IMR-90 (cell line): Measurements from ENCODE around the gene MAP3K8. TPM values are rescaled to one million over a fixed set of nuclear protein-coding genes. Genes with fewer than 3 reads are reported as not detected.

Experiments
- ATAC-seq: fragments of 200-7000 bp; cut with Tn5 transposase; 2 replicates; pipeline ENCODE4 v1.9.1; 2020; ENCODE audit warnings: low read depth, mild to moderate bottlenecking, moderate library complexity
- BruUV-seq: library from RNA; stranded (reverse); fragments of 400-500 nt; replicated peaks from 2 replicates; lab custom pipeline; 2021; lab: Mats Ljungman, UMichigan
- CTCF ChIA-PET: fragments of 300-600 bp; formaldehyde crosslinking; extraction: SDS; loops from one replicate; lab custom pipeline; 2021; ENCODE audit warnings: antibody characterized with exemption; lab: Yijun Ruan, JAX
- POLR2A ChIA-PET: fragments of 300-600 bp; sonication (Branson Sonifier 250); formaldehyde crosslinking; loops from one replicate; lab custom pipeline; 2022; ENCODE audit warnings: antibody characterized with exemption; ENCODE audit not compliant: unreplicated experiment; lab: Charles Lee
- DNase-seq: peaks from one replicate; pipeline ENCODE4 v3.0.0; 2013
- H2AFZ ChIP-seq: replicated peaks from 2 replicates; pipeline ENCODE3; 2013; ENCODE audit warnings: low read length, mild to moderate bottlenecking; ENCODE audit not compliant: poor library complexity
- H2AK5ac ChIP-seq: 2 replicates; pipeline ENCODE4 v1.6.1; 2013; ENCODE audit warnings: low read depth, low read length, inconsistent platforms
- H2AK9ac ChIP-seq: replicated peaks from 2 replicates; pipeline ENCODE3; 2013; ENCODE audit warnings: mild to moderate bottlenecking, low read depth, low read length, moderate library complexity; ENCODE audit not compliant: poor library complexity
- H2BK120ac ChIP-seq: 2 replicates; pipeline ENCODE4 v1.6.1; 2013; ENCODE audit warnings: low read depth, low read length, inconsistent platforms
- H2BK15ac ChIP-seq: 3 replicates; pipeline ENCODE4 v1.6.1; 2013; ENCODE audit warnings: low read depth, low read length, inconsistent platforms
- H2BK20ac ChIP-seq: 2 replicates; pipeline ENCODE4 v1.6.1; 2013; ENCODE audit warnings: low read depth, mild to moderate bottlenecking, inconsistent platforms, low read length, moderate library complexity
- H2BK5ac ChIP-seq: 2 replicates; pipeline ENCODE4 v1.6.1; 2013; ENCODE audit warnings: mild to moderate bottlenecking, low read depth, low read length, inconsistent platforms; ENCODE audit not compliant: poor library complexity, severe bottlenecking
- H3K14ac ChIP-seq: replicated peaks from 2 replicates; pipeline ENCODE4 v1.6.1; 2013; ENCODE audit warnings: low read depth, low read length, inconsistent platforms
- H3K18ac ChIP-seq: 2 replicates; pipeline ENCODE4 v1.6.1; 2013; ENCODE audit warnings: low read depth, low read length, control low read depth
- H3K23ac ChIP-seq: 2 replicates; pipeline ENCODE4 v1.6.1; 2013; ENCODE audit warnings: low read depth, low read length, inconsistent platforms
- H3K27ac ChIP-seq: 2 replicates; pipeline ENCODE4 v1.5.1; 2013; ENCODE audit warnings: mild to moderate bottlenecking, control low read depth, low read length; ENCODE audit not compliant: insufficient read depth
- H3K27me3 ChIP-seq: 2 replicates; pipeline ENCODE4 v1.6.1; 2013; ENCODE audit warnings: low read length; ENCODE audit not compliant: control insufficient read depth, insufficient read depth
- H3K36me3 ChIP-seq: 2 replicates; pipeline ENCODE4 v1.6.1; 2013; ENCODE audit warnings: low read length, mixed read lengths; ENCODE audit not compliant: control insufficient read depth, insufficient read depth
- H3K4ac ChIP-seq: 2 replicates; pipeline ENCODE4 v1.6.1; 2013; ENCODE audit warnings: low read depth, low read length, inconsistent platforms
- H3K4me1 ChIP-seq: 2 replicates; pipeline ENCODE4 v1.6.1; 2013; ENCODE audit warnings: low read length, mixed read lengths; ENCODE audit not compliant: control insufficient read depth, insufficient read depth
- H3K4me2 ChIP-seq: 2 replicates; pipeline ENCODE4 v1.6.1; 2013; ENCODE audit warnings: low read depth, mild to moderate bottlenecking, control low read depth, low read length, moderate library complexity
- H3K4me3 ChIP-seq: 2 replicates; pipeline ENCODE4 v1.5.1; 2013; ENCODE audit warnings: low read depth, mild to moderate bottlenecking, control low read depth, low read length, moderate library complexity; ENCODE audit not compliant: insufficient read depth
- H3K56ac ChIP-seq: 2 replicates; pipeline ENCODE4 v1.6.1; 2013; ENCODE audit warnings: low read length, inconsistent platforms; ENCODE audit not compliant: insufficient read depth; ENCODE audit errors: extremely low read depth
- H3K79me1 ChIP-seq, 2 experiments: 2 replicates each; pipeline ENCODE4 v1.6.1; 2013; ENCODE audit warnings: low read length in 2 of 2, inconsistent platforms in 1 of 2, low read depth in 1 of 2
- H3K9ac ChIP-seq: 2 replicates; pipeline ENCODE4 v1.6.1; 2013; ENCODE audit warnings: low read depth, low read length, control low read depth
- H3K9me1 ChIP-seq: 2 replicates; pipeline ENCODE4 v1.6.1; 2013; ENCODE audit warnings: low read length, inconsistent platforms; ENCODE audit not compliant: insufficient read depth
- H3K9me3 ChIP-seq: 2 replicates; pipeline ENCODE4 v1.6.1; 2013; ENCODE audit warnings: low read length; ENCODE audit not compliant: control insufficient read depth, insufficient read depth
- H4K20me1 ChIP-seq: 2 replicates; pipeline ENCODE4 v1.6.1; 2013; ENCODE audit warnings: low read length, inconsistent platforms; ENCODE audit not compliant: insufficient read depth
- H4K5ac ChIP-seq: 2 replicates; pipeline ENCODE4 v1.6.1; 2013; ENCODE audit warnings: mild to moderate bottlenecking, low read depth, low read length, control low read depth
- H4K8ac ChIP-seq, 2 experiments: 2 replicates each; pipeline ENCODE4 v1.6.1; 2013; ENCODE audit warnings: low read depth in 2 of 2, low read length in 2 of 2, control low read depth in 1 of 2, inconsistent platforms in 1 of 2
- H4K91ac ChIP-seq: 2 replicates; pipeline ENCODE4 v1.6.1; 2013; ENCODE audit warnings: low read depth, low read length, inconsistent platforms; ENCODE audit not compliant: insufficient read depth
- BHLHE40 ChIP-seq: fragments of 150-350 bp; IDR thresholded peaks from 2 replicates; pipeline ENCODE4 v1.6.1; 2016; ENCODE audit warnings: mild to moderate bottlenecking, low read depth, low read length
- CHD1 ChIP-seq: IDR thresholded peaks from 2 replicates; pipeline ENCODE4 v1.6.1; 2012; ENCODE audit warnings: low read depth, low read length, improper control_type of control experiment
- CTCF ChIP-seq: conservative IDR thresholded peaks from 2 replicates; pipeline ENCODE4 v1.5.1; 2012; ENCODE audit warnings: mild to moderate bottlenecking, low read depth, low read length, improper control_type of control experiment
- ELK1 ChIP-seq: fragments of 150-350 bp; IDR thresholded peaks from 2 replicates; pipeline ENCODE4 v1.6.1; 2016; ENCODE audit warnings: low read depth, mild to moderate bottlenecking, low read length, moderate library complexity, borderline replicate concordance
- FOS ChIP-seq: fragments of 150-350 bp; IDR thresholded peaks from 2 replicates; pipeline ENCODE4 v1.6.1; 2016; ENCODE audit warnings: low read depth, low read length
- MAFK ChIP-seq: IDR thresholded peaks from 2 replicates; pipeline ENCODE4 v1.6.1; 2012; ENCODE audit warnings: low read depth, low read length, improper control_type of control experiment
- MAZ ChIP-seq: IDR thresholded peaks from 2 replicates; pipeline ENCODE4 v1.6.1; 2012; ENCODE audit warnings: low read depth, mild to moderate bottlenecking, low read length, improper control_type of control experiment, moderate library complexity, borderline replicate concordance
- MXI1 ChIP-seq: IDR thresholded peaks from 2 replicates; pipeline ENCODE4 v1.6.1; 2012; ENCODE audit warnings: low read depth, mild to moderate bottlenecking, low read length, moderate library complexity, borderline replicate concordance
- POLR2A ChIP-seq: IDR thresholded peaks from 2 replicates; pipeline ENCODE4 v1.6.1; 2012; ENCODE audit warnings: mild to moderate bottlenecking, low read depth, low read length
- RAD21 ChIP-seq: IDR thresholded peaks from 2 replicates; pipeline ENCODE4 v1.6.1; 2012; ENCODE audit warnings: low read length, improper control_type of control experiment
- RFX5 ChIP-seq: IDR thresholded peaks from 2 replicates; pipeline ENCODE4 v1.8.0; 2012; ENCODE audit warnings: low read depth, mild to moderate bottlenecking, low read length, moderate library complexity
- SMC3 ChIP-seq: fragments of 150-350 bp; IDR thresholded peaks from 2 replicates; pipeline ENCODE4 v1.6.1; 2016; ENCODE audit warnings: low read depth, mild to moderate bottlenecking, antibody characterized with exemption, low read length, moderate library complexity
- USF2 ChIP-seq: fragments of 150-350 bp; IDR thresholded peaks from 2 replicates; pipeline ENCODE4 v1.6.1; 2017; ENCODE audit warnings: mild to moderate bottlenecking, antibody characterized with exemption, low read length, low read depth
- WGBS, 2 experiments: methylation state at CpG; one replicate each; pipeline versions ENCODE4 v1.1.5 to v1.1.7; 2013; ENCODE audit warnings: missing lambda C conversion rate in 2 of 2; ENCODE audit not compliant: insufficient read length in 1 of 2; ENCODE audit errors: extremely low coverage in 2 of 2; 5-methylcytosine and 5-hydroxymethylcytosine counted together
- dilution Hi-C: fragments of 300-500 bp; cut with HindIII; formaldehyde crosslinking; loops from one replicate; pipeline ENCODE4 v1.14.3; 2018; ENCODE audit warnings: low sequenced_read_pairs; ENCODE audit not compliant: unreplicated experiment
- in situ Hi-C: fragments of 300-500 bp; cut with MboI; formaldehyde crosslinking; loops from 3 replicates; pipeline ENCODE4 v1.14.3; 2019; ENCODE audit warnings: low sequenced_read_pairs, inconsistent platforms, mixed read lengths
- intact Hi-C: fragments of 100-400 bp; cut with micrococcal nuclease; formaldehyde crosslinking; loops from 2 replicates; pipeline ENCODE4 v1.10.0; 2022
- polyA plus RNA-seq, 3 experiments: library from polyadenylated mRNA; depleted of rRNA; stranded (reverse); fragments of >200 nt; gene quantifications; 2 replicates each; pipeline ENCODE4 v1.2.3, GENCODE V29; 2012; ENCODE audit warnings: low replicate concordance in 1 of 3
- total RNA-seq: library from RNA; depleted of rRNA; stranded (reverse); fragments of >200 nt; gene quantifications from 2 replicates; pipeline ENCODE4 v1.2.3, GENCODE V29; 2012

Gene MAP3K8
- total and polyA plus RNA-seq, 2 of the 4 experiments (the other 2 are of a cell fraction), result 1.8 to 2.6 TPM

GRCh38 chr10:30438021-30438850 is 4.3 kb downstream of the MAP3K8 start:
- peak overlapping the region in 1 of 2 experiments; percentile 27; a peak in 1 of 4 replicates for H4K8ac ChIP-seq
- CTCF ChIA-PET, result interaction anchor here (1.1 to 1.2 kb wide), 2 partner anchors 9 to 143 kb away, joined by 3 read pairs; no protein-coding TSS in a partner anchor
- H2BK120ac ChIP-seq, result no peak overlapping the region
- H3K4me3 ChIP-seq, result no peak overlapping the region
- H3K14ac ChIP-seq, result 0 out of 2 replicates have a peak overlapping the region, but pooled peaks have one; percentile 46
- H2AFZ ChIP-seq, result peak overlapping the region; percentile 40
- H2BK20ac ChIP-seq, result peak overlapping the region; percentile 51; the same call in 1 of the 2 replicates
- WGBS, 2 experiments, result 6% methylated on average over 2 of the region's 5 CpGs; no CpG with 5 or more reads in 1 of the 2 experiments
- peaks cover 5% of the 10 kb centered on the region; the same call in 1 of the 2 replicates for H4K20me1 ChIP-seq
- BruUV-seq, result no TSS peak
- H3K79me1 ChIP-seq, result peaks cover 16 to 48% of the 10 kb centered on the region in 2 experiments
- in situ Hi-C loops (no loop called here), dilution Hi-C loops (no loop called here), intact Hi-C loops (no loop called here)
- DNase-seq (peak; percentile 67), ATAC-seq (peak; percentile 3)
- no peak overlapping the region for H4K5ac ChIP-seq
- H3K4me1 ChIP-seq, result peaks cover 20% of the 10 kb centered on the region
- no peaks in the 10 kb centered on the region for H3K9me3 ChIP-seq
- H3K4me2 ChIP-seq, result peak overlapping the region; percentile 59
- H3K56ac ChIP-seq, result no peak overlapping the region
- TF ChIP-seq CHD1, result no peak
- no peak for TF ChIP-seq BHLHE40
- no peak for TF ChIP-seq RFX5
- no peak for TF ChIP-seq MAZ
- no peak for TF ChIP-seq USF2
- TF ChIP-seq RAD21, result no peak
- TF ChIP-seq ELK1, result no peak
- no peak for TF ChIP-seq POLR2A
- no peak for TF ChIP-seq SMC3
- no peak for TF ChIP-seq MXI1
- TF ChIP-seq CTCF, result no peak
- no peak for TF ChIP-seq FOS
- TF ChIP-seq MAFK, result no peak
- H3K4ac ChIP-seq, result no peak overlapping the region
- H3K27me3 ChIP-seq, result no peaks in the 10 kb centered on the region
- no peak overlapping the region for H2AK5ac ChIP-seq
- H3K27ac ChIP-seq, result peak overlapping the region; percentile 31; the same call in 1 of the 2 replicates
- no peak overlapping the region for H4K91ac ChIP-seq
- H2BK5ac ChIP-seq, result peak overlapping the region; percentile 66
- H3K9me1 ChIP-seq, result peaks cover 5% of the 10 kb centered on the region
- POLR2A ChIA-PET, result no interaction called here
- peak overlapping the region; percentile 70; the same call in 1 of the 2 replicates for H3K23ac ChIP-seq
- no peak overlapping the region for H2BK15ac ChIP-seq
- H2AK9ac ChIP-seq, result no peak overlapping the region
- no peak overlapping the region for H3K9ac ChIP-seq
- H3K36me3 ChIP-seq, result peaks cover 5% of the 10 kb centered on the region
- H3K18ac ChIP-seq, result peak overlapping the region; percentile 27; the same call in 1 of the 2 replicates
